Activated T-helper 9 cell treated with anti-CD3 and anti-CD28 coated beads, Interleukin-2, amount 50 U/mL, for 16 hours (primary cell): Measurements from ENCODE around the gene GTSE1.

ENCODE experiments used
- DNase-seq: peaks from one replicate; pipeline ENCODE4 v3.0.0-alpha.2; 2020; ENCODE audit warnings: low read depth

GTSE1 gene

DNA sequence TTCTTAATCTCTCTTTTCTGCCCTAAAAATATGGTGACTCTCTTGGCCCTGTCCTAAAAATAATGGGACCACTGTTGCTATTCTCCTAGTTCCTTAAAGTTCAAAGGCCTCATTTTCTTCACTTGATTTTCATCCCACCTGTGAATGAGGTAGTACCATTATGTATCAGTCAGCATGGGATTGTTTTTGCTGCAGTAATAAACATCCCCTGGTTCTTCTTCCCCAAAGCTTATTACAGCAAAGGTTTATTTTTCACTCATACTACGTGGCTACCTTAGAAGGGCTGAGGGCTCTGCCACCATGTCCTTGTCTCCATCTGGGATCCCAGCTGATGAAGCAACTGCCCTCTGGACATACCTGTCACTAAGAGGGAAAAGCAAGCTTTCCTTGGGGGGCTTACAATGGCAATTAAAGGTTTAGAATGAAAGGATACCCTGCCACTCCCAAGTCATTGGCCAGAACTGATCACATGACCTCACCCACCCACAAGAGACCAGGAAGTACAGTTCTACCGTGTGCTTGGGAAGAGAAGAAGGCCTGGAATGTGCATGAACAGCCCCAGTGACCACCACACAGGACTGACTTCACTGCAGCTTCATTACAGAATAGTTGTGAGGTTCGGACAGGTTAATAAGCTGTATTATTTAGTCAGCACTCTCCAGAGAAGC, 21.1 kb upstream of the GTSE1 start:
- DNase-seq = no peak

DNA sequence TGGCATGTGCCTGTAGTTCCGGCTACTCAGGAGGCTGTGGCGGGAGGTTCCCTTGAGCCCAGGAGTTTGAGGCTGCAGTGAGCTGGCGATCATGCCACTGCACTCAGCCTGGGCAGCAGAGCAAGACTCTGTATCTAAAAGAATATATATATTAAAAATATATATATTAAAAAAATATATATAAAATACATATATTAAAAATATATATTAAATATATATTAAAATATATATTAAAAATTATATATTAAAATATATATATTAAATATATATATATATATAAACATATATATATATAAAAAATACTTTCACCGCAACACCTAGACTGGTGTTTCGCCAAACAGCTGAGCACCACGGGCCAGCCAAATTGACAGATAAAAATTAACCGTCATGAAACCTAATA, 20.1 kb upstream of the GTSE1 start:
- DNase-seq = no peak

DNA sequence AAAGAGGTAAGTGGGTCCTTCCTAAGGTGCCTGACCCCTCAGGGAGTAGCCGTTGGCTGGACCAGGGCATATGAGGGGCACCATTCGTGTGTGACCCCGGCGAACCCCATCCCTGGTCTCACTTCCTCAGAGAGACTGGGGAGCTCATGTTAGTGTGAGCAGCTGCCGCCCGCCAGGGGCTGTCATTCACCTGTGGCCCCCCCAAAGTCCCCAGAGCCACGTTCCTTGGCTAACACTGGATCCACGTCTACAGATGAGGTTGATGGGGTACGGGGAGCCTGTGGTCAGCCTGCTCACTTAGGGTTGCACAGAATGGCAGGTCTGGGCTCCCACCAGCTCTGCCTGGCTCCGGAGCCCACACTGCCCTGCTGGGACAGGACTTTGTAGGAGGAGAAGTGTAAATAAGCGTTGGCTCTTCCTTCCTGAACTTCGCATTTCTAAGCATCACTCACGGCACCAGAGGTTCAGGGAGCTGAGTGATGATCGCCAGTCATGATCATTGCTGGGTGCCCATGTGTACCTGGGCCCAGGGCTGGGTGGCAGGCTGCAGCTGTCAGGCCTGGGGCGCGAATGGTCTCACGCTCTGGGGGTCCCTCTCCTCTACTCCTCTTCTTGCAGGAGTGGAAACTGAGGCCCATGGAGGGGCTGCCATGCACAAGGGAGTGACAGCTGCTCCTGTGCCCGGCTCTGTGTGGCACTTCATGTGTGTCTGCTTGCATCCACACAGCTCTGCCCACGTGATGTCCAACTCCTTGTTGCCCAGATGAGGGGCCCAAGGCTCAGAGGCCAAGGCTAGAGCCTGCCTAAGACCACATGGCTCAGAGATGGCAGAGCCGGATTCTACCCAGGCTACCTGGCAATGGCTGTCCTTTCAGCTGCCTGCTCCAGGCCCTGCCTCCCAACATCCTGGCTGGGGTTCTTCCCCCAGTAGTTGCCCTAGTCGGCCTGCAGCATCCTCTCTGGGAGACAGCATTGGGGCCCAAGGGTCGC, 17.7 kb upstream of the GTSE1 start:
- no peak for DNase-seq

DNA sequence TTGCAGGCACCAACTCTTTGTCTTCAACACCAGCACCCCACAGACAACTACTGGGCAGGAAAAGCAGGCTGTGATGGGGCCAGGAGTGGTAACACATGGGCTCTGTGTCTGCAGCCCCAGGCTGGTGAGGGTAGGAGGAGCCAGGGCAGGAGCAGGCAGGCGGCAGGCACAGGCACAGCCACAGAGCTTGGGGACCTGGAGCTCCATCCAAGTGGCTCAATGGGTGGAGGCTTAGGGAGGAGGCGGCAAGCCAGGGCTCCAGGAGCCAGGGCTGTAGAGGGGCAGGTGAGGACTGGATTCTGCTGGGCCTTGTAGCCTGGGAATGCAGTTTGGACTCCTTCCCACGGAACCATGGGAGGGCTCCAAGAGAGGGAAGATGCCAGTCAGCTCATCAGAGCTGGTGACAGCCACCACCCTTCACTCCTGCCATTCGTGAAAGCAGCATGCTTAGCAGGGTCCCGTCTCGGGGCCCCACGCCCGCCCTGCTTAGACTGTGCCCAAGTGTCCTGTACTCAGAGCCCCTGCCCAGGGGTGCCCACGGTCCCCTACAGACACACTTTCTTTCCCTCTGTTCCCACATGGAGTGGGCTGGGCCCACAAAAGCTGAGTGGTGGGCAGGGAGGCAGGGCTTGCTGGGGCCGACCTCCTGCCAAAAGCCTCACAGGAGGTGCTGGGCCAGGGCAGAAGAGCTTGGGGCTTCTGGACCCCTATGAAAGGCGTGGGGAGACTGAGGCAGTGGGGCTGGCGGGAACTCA, 16.4 kb upstream of the GTSE1 start:
- DNase-seq = no peak

DNA sequence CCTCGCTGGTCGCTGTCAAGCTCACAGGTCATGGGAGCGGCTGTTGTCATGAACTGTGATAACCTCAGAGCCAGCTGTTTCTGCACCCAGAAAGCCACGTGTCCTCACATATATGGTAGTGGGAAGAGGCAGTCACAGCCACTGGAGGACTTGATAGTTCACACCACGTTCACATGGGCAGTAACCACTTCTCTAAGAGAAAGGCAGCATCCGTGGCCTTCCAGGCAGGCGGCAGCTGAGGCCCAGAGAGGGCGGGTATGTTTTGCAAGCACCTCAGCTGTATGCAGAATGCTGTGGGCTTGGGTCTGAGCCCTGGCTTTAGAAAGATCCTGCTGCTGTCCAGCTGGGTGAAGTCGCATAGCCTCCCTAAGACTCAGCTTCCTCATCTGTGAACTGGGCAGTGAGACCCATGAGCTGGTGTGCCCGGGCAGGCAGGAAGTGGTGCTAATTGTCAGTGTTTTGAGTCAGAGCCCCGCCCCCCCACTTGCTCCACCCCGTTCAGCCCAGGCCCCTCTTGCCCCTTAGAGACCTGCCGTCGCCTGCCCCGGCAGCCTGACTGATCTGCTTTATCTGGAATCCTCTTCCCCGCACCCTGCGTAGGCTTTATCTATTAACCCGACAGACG, 15.6 kb upstream of the GTSE1 start:
- DNase-seq = no peak

DNA sequence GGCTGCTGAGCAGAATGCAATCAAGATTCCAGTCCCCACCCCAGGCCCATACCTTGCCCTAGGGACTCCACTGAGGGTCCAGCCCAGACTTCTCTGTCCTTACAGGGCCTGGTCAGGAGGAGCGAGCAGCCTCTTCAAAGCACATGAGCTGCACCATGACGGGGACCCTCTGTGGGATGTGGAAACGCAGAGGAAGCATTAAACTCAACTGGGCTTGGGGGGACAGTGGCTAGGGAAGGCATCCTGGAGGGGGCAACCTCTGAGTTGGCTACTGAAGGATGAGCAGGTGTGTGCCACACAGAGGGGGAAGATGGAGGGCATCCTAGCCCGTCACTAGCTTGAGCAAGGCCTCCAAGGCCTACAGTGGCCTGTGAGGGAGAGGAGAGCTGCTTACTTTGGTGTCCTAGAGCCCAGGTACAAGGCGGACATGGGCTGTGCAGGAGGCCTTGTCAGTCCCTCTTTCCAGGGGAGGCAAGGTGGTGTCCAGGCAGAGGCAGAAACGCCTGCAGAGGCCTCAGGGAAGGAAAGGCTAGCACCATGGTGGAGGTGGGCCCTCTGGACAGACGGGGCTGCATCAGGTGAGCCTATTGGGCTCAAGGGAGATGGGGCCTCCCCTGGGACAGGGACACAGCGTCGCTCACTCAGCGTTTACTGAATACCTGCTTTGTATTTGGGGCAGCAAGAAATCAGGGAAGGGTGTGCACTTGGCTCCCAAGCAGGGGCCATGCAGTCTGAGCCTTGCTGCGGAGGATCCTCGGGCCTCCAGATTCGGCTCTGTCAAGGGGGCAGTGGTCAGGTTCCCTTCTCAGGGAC, 14.6 kb upstream of the GTSE1 start:
- no peak for DNase-seq

DNA sequence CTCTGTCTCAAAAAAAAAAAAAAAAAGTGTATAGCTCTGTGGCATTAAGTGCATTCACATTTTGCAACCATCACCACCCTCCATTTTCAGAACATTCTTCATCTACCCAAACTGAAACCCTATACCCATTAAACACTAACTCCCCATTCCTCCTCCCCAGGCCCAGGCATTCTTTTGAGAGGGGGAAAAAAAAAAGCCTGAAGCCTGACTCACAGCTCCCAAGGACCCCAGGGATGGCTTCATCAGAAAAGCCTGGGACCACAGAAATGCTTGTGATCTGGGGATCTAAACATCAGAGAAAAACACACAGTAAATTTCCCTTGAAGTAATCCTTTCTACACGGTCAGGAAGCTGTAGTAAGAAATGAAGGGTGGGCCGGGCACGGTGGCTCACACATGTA, 10.7 kb upstream of the GTSE1 start:
- DNase-seq = no peak

DNA sequence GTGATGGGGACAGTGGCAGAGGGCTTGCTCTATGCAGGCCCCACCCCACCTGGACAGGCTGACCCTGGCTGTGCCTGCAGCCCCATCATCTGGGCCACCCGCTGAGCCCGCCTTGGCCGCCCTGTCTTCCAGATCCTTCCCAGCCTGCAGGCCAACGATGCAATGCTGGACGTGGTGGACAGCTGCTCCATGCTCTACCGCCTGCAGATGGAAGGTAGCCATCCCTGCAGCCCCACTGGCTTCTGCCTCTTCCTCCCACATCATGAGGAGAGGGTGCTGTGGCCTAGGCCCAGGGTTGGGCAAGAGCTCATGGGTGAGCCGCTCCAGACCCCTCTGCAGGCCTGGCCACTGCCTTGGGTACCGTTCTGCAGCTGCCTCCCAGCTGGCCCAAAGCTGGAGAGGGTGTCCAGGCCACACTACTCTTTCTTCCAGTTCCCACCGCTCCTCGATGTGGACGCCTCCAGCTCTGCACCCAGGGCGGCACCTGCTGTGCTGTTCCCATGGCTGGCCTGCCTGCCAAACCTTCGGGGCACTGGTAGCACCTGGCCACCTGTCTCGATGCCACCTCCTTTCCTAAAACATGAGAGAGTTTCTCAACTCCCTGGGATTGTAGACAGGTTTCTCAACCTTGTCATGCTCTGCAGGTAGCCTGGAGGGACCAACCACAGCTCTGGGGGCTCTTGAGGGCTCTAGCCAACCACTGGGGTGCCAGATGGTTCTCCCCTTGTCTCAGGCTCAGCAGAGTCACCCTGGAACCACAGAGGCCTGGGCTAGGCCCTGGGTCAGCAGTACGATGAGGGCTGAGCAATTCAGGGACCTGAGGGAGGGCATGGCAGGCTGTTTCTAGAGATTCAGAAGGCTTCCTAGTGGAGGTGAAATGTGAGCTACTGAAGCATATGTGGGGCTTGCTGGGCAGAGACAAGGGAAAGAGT, 9.5 kb upstream of the GTSE1 start:
- DNase-seq = no peak

DNA sequence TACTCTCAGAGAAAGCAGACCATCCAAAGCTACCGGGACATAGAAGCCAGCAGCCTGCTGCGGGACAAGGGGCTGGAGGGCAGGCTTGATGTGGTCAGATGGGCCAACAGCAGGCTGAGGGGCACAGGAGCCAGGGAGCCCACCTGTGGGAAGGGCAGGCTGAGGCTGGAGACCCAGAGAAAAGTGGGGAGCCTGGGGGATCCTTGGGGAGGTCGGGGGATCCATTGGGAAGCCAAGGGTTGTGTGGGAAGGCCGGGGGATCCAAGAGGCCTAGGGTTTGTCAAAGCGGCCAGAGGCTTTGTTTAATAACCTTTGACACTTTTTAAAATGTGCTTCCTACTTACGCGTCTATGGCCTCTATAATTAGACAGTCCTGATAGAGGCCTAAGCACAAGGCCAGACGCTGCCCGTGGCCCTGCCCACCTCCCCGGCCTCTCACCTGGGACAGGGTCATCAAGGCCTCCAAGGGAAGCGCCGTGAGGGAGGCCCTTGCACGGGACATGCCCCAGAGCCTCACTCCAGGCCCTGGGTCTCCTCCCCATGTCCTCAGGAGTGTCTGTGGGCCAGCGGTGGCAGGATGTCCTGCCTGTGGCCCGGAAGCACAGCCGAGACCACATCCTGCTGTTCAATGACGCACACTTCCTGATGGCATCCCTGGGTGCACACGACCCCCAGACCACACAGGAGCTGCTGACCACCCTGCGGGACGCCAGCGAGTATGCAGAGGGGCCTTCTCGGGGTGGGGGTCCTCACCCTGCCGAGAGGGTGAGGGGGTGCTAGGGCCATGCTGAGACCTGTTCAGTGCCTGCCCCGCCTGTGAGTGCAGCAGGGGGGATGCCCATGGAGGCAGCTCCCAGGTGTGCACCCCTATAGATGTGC, 8.6 kb upstream of the GTSE1 start:
- no peak for DNase-seq

DNA sequence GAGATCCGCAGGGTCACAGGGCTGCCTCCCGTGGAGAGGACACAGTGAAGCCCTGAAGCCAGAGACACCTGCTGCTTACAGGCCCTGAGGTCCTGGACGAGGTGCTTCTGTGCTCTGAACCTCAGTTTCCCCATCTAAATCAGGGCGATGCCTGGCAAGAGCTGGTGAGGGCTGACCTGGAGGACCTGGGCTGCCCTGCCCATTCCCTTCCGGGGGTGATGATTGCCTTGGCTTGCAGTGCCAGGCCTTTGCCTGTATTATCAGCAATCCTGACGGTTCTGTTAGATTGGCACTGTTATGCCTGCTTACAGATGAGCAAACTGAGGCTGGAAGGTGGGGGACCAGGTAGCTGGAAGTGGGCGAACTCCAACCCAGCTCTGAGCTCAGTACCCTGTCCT, 7.8 kb upstream of the GTSE1 start:
- no peak for DNase-seq

DNA sequence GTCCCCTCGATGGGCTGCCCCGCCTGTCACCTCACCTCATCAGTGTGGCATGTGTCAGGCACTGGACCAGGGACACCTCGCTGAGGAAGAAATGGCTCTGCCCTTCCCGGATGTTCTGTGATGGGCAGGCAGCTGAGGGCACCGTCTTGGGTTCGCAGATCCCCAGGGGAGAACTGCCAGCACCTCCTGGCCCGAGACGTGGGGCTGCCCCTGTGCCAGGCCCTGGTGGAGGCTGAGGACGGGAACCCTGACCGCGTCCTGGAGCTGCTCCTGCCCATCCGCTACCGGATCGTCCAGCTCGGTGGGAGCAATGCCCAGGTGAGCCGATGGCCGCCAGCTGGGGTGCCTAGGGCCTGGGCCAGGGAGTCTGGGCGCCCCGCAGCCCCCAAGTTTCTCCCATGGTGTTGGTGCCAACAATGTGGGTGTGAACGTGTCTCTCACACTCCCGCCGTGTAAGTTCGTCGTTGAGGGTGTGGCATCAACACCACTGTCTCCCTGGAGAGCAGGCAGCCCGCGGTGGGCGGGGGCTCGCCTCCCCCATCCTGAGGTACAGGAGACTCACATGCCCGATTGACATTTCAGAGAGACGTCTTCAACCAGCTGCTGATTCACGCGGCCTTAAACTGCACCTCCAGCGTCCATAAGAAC, 7.3 kb upstream of the GTSE1 start:
- DNase-seq = no peak

DNA sequence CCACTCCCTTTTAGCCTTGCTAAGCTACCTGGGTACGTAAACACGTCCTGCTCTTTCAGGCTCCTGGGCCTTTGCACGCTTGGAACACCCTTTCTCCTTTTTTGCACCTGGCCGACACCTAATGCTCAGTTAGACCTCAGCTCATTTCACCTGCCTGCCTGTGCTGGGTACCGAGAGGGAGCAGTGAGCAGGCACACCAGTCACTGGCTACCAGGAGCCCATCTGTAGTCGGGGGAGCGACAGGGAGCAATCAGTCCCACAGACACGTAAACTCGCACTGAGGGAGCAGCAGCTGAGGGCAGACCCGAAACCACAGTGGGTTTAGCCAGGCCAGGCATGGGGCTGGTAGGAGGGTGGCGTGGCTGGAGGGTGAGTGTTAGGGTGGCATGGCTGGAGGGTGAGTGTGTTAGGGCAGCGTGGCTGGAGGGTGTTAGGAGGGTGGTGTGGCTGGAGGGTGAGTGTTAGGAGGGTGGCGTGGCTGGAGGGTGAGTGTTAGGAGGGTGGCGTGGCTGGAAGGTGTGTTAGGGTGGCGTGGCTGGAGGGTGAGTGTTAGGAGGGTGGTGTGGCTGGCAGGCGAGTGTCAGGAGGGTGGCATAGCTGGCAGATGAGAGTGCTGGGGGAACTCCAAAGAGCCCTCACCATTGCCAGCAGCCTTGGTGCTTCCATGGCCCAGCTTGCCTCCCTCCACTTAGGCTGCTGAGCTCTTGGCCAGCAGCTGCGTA, 6.4 kb upstream of the GTSE1 start:
- no peak for DNase-seq

DNA sequence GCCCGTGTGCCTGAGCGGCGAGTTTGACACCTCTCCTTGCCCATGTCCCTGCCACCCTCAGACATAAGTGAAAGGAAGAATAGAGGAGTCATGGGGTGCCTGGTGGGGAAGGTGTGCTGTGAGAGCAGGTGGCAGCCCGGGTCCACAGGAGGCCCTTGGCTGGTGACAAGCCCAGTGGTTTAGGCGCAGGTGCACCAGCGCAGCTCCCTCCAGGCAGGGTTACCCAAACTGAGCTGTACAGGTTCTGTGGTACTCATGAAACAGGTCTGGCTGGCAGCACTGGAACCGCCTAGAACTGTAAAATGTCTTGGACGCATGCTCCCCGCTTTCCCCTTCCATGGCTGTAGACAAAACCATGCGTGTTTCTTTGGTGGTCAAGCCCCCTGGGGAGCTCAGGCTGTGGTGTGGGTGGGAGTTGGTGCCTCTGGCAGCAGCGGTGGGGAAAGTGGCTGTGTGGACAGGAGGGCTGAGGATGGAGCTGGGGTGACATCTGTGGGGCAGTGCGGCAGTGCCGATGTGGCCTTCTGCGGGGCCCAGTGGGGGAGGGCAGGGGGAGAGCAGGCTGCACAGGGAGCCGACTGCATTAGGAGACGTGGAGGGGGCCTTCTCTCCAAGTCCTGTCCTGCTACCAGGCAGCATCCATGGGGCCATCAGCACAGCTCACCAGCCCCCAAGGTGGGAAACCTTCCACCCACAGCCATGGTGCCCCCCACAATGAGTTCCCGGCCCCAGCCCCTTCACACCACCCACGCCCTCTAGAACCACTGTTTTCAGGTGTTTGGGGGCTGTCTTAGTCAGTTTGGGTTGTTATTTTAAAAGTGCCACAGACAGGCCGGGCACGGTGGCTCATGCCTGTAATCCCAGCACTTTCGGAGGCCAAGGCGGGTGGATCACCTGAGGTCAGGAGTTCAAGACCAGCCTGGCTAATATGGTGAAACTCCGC, 5.6 kb upstream of the GTSE1 start:
- no peak for DNase-seq

DNA sequence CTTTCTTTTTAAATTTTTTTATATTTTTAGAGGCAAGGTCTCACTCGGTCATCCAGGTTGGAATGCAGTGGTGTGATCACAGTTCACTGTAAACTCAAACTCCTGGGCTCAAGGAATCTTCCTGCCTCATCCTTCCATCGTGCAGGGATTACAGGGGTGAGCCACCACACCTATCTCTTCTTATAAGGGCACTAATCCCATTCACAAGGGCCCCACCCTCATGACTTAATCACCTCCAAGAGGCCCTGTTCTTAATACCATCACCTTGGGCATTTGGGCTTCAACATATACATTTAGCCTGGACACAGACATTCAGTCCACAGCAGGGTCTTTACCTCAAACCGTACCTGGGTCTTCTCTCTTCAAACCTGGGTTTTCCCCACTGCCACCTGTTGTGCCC, 4.5 kb upstream of the GTSE1 start:
- DNase-seq = no peak

DNA sequence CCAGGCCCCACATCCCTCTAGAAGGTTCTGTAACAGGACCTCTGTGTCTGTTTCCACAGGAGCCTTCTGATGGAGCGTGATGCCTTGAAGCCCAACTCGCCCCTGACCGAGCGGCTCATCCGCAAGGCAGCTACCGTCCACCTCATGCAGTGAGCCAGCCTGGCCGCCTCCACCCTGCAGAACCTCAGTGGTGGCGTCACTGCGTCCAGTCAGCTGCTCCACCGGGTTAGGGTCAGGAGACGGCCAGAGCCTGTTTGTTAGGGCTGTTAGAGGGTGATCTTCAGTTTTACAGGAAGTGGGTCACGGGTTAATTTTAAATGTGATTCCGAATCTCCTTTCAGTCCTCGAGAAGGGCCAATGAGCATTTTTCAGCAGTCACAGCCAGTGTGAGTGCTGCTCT, 3.9 kb upstream of the GTSE1 start:
- no peak for DNase-seq

DNA sequence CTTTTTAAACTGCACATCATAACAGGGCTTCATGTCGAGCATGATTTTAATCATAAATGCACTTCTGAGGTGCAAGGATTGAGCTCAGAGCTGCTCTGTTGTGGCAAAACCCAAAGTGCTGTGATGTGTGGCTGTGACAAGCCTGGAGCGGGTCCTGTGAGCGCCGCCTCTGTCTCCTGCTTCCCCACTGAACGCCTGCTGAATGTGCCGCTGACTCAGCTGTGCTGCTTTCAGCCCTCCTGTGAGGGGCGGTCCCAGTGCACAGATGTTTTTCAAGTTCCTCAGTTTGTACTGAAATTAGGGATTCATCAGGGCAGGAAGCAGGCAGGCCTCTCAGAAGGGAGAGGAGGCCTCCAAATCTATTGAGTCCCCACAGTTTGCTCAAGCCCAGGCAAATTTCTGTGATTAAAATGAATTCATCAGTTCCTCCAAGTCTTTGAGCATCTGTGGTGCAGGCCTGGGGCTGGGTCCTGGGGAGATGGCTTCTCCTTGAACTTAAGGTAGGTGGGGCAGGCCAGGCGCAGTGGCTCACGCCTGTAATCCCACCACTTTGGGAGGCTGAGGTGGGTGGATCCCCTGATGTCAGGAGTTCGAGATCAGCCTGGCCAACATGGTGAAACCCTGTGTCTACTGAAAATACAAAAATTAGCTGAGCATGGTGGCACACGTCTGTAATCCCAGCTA, 3.0 kb upstream of the GTSE1 start:
- no peak for DNase-seq
